Stimulated activated memory B cell treated with anti-CD40 and anti-IgM and Interleukin-4, amounts not matched to agents 10 μg/mL and 1 μg/mL and 100 μg/mL, for 72 hours (primary cell): ENCODE data around the gene PACRG.
A peak's percentile ranks its signal among the peaks of the same experiment; 100 is the strongest.

ENCODE experiments used
- ATAC-seq: fragments of 150-1000 bp; cut with Tn5 transposase; 2 replicates; pipeline ENCODE4 v1.10.0; 2021
- H3K27ac Mint-ChIP-seq: one replicate; pipeline ENCODE4 v1.8.0; 2022; ENCODE audit warnings: mild to moderate bottlenecking, mixed read lengths
- H3K27me3 Mint-ChIP-seq: one replicate; pipeline ENCODE4 v1.8.0; 2022; ENCODE audit warnings: mixed read lengths
- H3K36me3 Mint-ChIP-seq: one replicate; pipeline ENCODE4 v1.8.0; 2022; ENCODE audit warnings: mixed read lengths
- H3K4me1 Mint-ChIP-seq: one replicate; pipeline ENCODE4 v1.8.0; 2022; ENCODE audit warnings: mixed read lengths
- H3K4me3 Mint-ChIP-seq: one replicate; pipeline ENCODE4 v1.8.0; 2022; ENCODE audit warnings: mild to moderate bottlenecking, moderate library complexity, mixed read lengths
- H3K9me3 Mint-ChIP-seq: one replicate; pipeline ENCODE4 v1.8.0; 2022; ENCODE audit warnings: mixed read lengths

Gene PACRG

GRCh38 chr6:163237110-163237509, 509.3 kb downstream of the PACRG start:
- Mint-ChIP-seq H3K4me1 (no peaks in the 10 kb centered on the region), H3K9me3 (peaks cover 5% of the 10 kb centered on the region), H3K36me3 (no peaks in the 10 kb centered on the region), H3K4me3 (no peak overlapping the region), H3K27me3 (peaks cover 27% of the 10 kb centered on the region), H3K27ac (no peak overlapping the region)
- no peak for ATAC-seq

- H3K27ac Mint-ChIP-seq, result no peak overlapping the region
Measured at GRCh38 chr6:163239572-163240340, 512.0 kb downstream of the PACRG start.

GRCh38 chr6:163240556-163240955, 512.8 kb downstream of the PACRG start:
- Mint-ChIP-seq H3K27me3 (peaks cover 25% of the 10 kb centered on the region), H3K27ac (no peak overlapping the region)

More at GRCh38 chr6:163239572-163240340, 512.0 kb downstream of the PACRG start:
- no peaks in the 10 kb centered on the region for H3K36me3 Mint-ChIP-seq
- ATAC-seq, result peak; percentile 24
- peaks cover 21% of the 10 kb centered on the region for H3K27me3 Mint-ChIP-seq
- H3K4me3 Mint-ChIP-seq, result no peak overlapping the region
- peaks cover 5% of the 10 kb centered on the region for H3K9me3 Mint-ChIP-seq
- H3K4me1 Mint-ChIP-seq, result no peaks in the 10 kb centered on the region

GRCh38 chr6:163241683-163242082, 513.9 kb downstream of the PACRG start:
- Mint-ChIP-seq H3K27me3 (peaks cover 34% of the 10 kb centered on the region), H3K27ac (no peak overlapping the region), H3K4me1 (no peaks in the 10 kb centered on the region), H3K9me3 (peaks cover 5% of the 10 kb centered on the region), H3K36me3 (no peaks in the 10 kb centered on the region), H3K4me3 (no peak overlapping the region)
- ATAC-seq, result no peak

More at GRCh38 chr6:163240556-163240955, 512.8 kb downstream of the PACRG start:
- peaks cover 5% of the 10 kb centered on the region for H3K9me3 Mint-ChIP-seq
- no peaks in the 10 kb centered on the region for H3K36me3 Mint-ChIP-seq
- no peak for ATAC-seq
- no peaks in the 10 kb centered on the region for H3K4me1 Mint-ChIP-seq
- H3K4me3 Mint-ChIP-seq, result no peak overlapping the region

GRCh38 chr6:163243083-163243482, 515.3 kb downstream of the PACRG start:
- peaks cover 43% of the 10 kb centered on the region for H3K27me3 Mint-ChIP-seq
- H3K27ac Mint-ChIP-seq, result no peak overlapping the region
- no peaks in the 10 kb centered on the region for H3K4me1 Mint-ChIP-seq
- H3K36me3 Mint-ChIP-seq, result no peaks in the 10 kb centered on the region
- H3K9me3 Mint-ChIP-seq, result peaks cover 5% of the 10 kb centered on the region
- no peak for ATAC-seq
- no peak overlapping the region for H3K4me3 Mint-ChIP-seq

DNA sequence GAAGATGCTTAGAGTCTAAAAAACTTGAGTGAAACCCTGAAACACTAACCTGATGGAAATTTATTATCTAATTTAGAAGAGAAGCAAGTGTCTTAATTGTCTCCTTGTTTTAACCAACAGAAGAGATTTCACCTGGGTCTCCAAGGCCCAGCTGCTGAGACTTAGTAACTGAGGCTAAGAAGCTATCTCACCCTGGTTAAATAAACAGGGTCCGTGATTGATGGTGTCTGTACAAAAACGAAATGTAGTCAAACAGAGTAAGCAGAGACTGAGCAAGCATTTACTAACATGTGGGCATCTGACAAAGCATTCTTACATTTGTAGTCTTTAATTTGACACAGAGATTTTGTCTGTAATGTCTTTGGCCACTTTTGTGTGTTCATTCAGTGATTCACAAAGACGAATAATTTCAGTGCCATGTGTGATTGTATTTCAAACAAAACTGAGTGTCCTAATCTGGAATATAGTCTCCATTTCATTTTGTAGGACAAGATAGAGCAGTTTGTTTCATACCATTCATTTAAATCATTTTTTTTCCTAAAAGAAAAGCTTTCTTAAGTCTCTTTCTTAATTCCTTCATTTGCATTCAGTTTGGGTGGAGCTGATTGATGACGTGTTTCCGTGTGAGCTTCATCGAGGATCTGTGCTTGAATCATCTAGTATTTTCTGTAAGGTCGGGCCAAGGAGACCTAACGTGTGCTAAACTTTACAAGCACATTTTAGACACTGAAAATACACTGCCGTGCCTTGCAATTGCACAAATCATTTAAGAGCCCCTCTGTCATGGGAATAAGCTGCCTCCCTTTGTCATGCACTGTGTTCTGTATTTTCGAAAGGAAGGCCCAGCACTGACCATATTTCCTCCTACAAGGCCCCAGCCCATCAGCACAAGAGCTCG, 516.2 kb downstream of the PACRG start:
- Mint-ChIP-seq H3K4me1 (no peaks in the 10 kb centered on the region), H3K27ac (no peak overlapping the region), H3K36me3 (no peaks in the 10 kb centered on the region), H3K9me3 (peaks cover 5% of the 10 kb centered on the region), H3K27me3 (peaks cover 50% of the 10 kb centered on the region), H3K4me3 (no peak overlapping the region)
- no peak for ATAC-seq

GRCh38 chr6:163248051-163248450, 520.3 kb downstream of the PACRG start:
- H3K27ac Mint-ChIP-seq, result no peak overlapping the region
- H3K36me3 Mint-ChIP-seq, result no peaks in the 10 kb centered on the region
- H3K9me3 Mint-ChIP-seq, result no peaks in the 10 kb centered on the region
- H3K27me3 Mint-ChIP-seq, result peaks cover 29% of the 10 kb centered on the region
- H3K4me3 Mint-ChIP-seq, result no peak overlapping the region
- no peak for ATAC-seq
- no peaks in the 10 kb centered on the region for H3K4me1 Mint-ChIP-seq

GRCh38 chr6:163249651-163250101, 521.9 kb downstream of the PACRG start:
- ATAC-seq, result no peak
- H3K4me3 Mint-ChIP-seq, result no peak overlapping the region
- no peaks in the 10 kb centered on the region for H3K36me3 Mint-ChIP-seq
- H3K9me3 Mint-ChIP-seq, result no peaks in the 10 kb centered on the region
- peaks cover 29% of the 10 kb centered on the region for H3K27me3 Mint-ChIP-seq
- H3K4me1 Mint-ChIP-seq, result no peaks in the 10 kb centered on the region
- H3K27ac Mint-ChIP-seq, result no peak overlapping the region

GRCh38 chr6:163250116-163250515, 522.3 kb downstream of the PACRG start:
- ATAC-seq, result no peak
- no peaks in the 10 kb centered on the region for H3K9me3 Mint-ChIP-seq
- H3K27me3 Mint-ChIP-seq, result peaks cover 29% of the 10 kb centered on the region
- H3K27ac Mint-ChIP-seq, result no peak overlapping the region
- H3K4me1 Mint-ChIP-seq, result no peaks in the 10 kb centered on the region
- no peak overlapping the region for H3K4me3 Mint-ChIP-seq
- no peaks in the 10 kb centered on the region for H3K36me3 Mint-ChIP-seq

DNA sequence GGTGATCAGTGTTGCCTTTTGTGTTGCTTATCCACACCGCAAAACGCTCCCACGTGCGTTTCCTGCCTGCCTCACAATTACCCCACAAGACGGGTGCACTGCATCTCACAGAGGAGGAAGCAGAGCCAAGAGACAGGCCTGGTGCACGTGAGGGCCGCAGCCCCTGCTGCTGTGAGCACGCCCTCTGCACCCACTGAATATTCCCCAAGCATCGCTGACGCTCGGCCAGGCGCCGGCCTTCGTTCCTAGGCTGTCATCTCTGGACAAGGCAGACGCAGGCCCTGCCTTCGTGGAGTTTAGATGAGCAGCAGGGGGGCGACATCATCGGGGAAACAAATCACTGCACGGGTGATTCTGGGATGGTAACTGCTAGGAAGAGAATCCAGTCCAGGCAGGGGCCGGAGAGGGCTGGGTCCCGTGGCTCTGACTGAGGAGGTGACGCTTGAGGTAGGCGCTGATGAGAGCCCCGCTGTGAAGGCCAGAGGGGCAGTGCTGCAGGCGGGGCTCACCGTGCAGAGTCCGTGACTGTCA, 524.4 kb downstream of the PACRG start:
- Mint-ChIP-seq H3K27ac (no peak overlapping the region), H3K36me3 (no peaks in the 10 kb centered on the region), H3K27me3 (peaks cover 15% of the 10 kb centered on the region), H3K9me3 (no peaks in the 10 kb centered on the region), H3K4me3 (no peak overlapping the region), H3K4me1 (no peaks in the 10 kb centered on the region)
- peak; percentile 10 for ATAC-seq

DNA sequence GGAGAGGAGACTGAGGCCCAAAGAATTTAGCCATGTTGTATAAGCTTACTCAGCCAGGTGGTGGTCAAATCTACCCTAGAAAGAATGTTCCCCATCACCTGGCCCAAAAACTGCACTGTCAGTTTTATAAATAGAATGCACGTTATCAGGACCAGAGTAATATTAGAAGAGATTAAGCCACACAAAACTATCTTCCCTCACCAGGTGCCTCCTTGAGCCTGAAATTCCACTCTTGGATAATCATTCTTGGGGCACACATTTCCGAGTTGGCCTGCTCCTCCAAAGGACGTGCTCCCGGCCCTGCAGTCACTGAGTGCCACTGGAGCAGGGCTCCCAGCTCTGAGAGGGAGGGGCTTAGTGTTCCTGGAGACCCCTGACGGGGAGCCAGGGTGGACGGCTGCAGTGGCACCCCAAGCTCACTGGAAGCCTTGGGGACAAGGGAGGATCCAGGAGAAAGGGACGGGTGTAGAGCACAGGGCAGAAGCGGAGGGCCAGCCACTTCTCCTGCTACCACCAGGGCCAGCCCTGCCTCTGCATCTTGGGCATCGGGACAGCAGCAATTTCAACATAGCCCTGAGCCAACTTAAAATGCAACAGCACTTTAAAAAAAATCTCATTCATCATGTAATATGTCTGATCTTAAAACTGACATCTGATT, 525.9 kb downstream of the PACRG start:
- H3K4me1 Mint-ChIP-seq, result no peaks in the 10 kb centered on the region
- H3K27ac Mint-ChIP-seq, result no peak overlapping the region
- no peak for ATAC-seq
- no peak overlapping the region for H3K4me3 Mint-ChIP-seq
- H3K9me3 Mint-ChIP-seq, result no peaks in the 10 kb centered on the region
- H3K27me3 Mint-ChIP-seq, result peaks cover under 1% of the 10 kb centered on the region
- no peaks in the 10 kb centered on the region for H3K36me3 Mint-ChIP-seq

GRCh38 chr6:163254341-163254835, 526.6 kb downstream of the PACRG start:
- no peak overlapping the region for H3K4me3 Mint-ChIP-seq
- H3K4me1 Mint-ChIP-seq, result no peaks in the 10 kb centered on the region
- no peaks in the 10 kb centered on the region for H3K36me3 Mint-ChIP-seq
- ATAC-seq, result no peak
- no peak overlapping the region for H3K27ac Mint-ChIP-seq
- no peaks in the 10 kb centered on the region for H3K9me3 Mint-ChIP-seq
- H3K27me3 Mint-ChIP-seq, result peaks cover 6% of the 10 kb centered on the region

DNA sequence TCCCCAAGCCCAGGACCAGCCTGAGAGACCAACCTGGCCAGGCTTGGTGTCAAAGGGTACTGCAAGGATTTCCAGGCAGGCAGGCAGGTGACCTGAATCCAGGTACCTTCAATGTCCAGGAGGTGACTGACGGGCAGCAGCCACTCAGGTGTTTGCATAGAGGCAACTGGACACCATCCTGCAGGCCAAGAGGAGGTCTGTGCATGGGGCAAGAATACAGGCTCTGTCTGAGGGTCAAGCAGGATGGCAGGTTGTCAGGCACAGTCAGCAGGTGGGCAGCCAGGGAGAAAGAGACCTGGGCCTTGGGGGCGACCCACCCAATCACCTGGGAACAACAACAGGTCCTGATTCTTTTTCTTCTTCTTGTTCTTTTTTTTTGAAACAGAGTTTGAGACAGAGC, 527.5 kb downstream of the PACRG start:
- no peaks in the 10 kb centered on the region for H3K9me3 Mint-ChIP-seq
- H3K4me3 Mint-ChIP-seq, result no peak overlapping the region
- no peaks in the 10 kb centered on the region for H3K36me3 Mint-ChIP-seq
- peaks cover 5% of the 10 kb centered on the region for H3K4me1 Mint-ChIP-seq
- H3K27ac Mint-ChIP-seq, result no peak overlapping the region
- ATAC-seq, result no peak
- peaks cover 15% of the 10 kb centered on the region for H3K27me3 Mint-ChIP-seq

- no peaks in the 10 kb centered on the region for H3K36me3 Mint-ChIP-seq
- peaks cover 24% of the 10 kb centered on the region for H3K27me3 Mint-ChIP-seq
- ATAC-seq, result no peak
- H3K4me1 Mint-ChIP-seq, result peaks cover 12% of the 10 kb centered on the region
- H3K4me3 Mint-ChIP-seq, result no peak overlapping the region
- H3K27ac Mint-ChIP-seq, result no peak overlapping the region
- H3K9me3 Mint-ChIP-seq, result no peaks in the 10 kb centered on the region
Measured at GRCh38 chr6:163259689-163260088, 531.9 kb downstream of the PACRG start.
